HFF-Myc (cell line): ENCODE results near the gene EPHA6.
"Not testable (repeated sequence)": the region's sequence is repeated elsewhere in the genome, so short reads cannot be mapped to it uniquely, and the experiment has no call there.

Experiments used
- DNase-seq: peaks from one replicate; pipeline ENCODE4 v3.0.0-alpha.2; 2011; ENCODE audit warnings: low read depth; ENCODE audit errors: extremely low read depth
- H3K4me3 ChIP-seq: replicated peaks from 2 replicates; pipeline ENCODE4 v1.5.1; 2011; ENCODE audit warnings: low read depth, mild to moderate bottlenecking, control low read depth, low read length
- TF ChIP-seq, protein P1 (sequence below): IDR thresholded peaks from 2 replicates; pipeline ENCODE4 v1.5.1; 2012; ENCODE audit warnings: mild to moderate bottlenecking, low read depth, low read length, control low read depth; ENCODE audit errors: missing control alignments

Gene EPHA6

DNA sequence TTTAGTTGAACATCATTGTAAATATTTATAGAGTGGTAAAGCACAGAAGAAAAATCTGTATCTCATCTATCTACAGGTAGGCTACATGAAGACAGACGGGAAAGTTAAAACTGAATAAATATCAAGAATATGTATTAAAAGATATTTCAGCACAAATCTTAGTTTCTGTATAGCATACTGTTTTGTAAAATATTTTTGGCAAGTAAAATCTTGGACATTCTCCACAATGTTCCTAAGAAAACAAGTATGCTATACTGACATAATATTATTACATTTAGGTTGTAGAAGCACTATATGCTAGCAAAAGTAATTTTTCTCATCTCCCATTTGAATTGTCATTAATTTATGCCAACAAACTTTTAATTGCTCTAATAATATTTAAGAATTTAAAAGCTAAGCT is 623.7 kb downstream of the EPHA6 start:
- no peak overlapping the region for H3K4me3 ChIP-seq
- TF ChIP-seq, protein P1, sequence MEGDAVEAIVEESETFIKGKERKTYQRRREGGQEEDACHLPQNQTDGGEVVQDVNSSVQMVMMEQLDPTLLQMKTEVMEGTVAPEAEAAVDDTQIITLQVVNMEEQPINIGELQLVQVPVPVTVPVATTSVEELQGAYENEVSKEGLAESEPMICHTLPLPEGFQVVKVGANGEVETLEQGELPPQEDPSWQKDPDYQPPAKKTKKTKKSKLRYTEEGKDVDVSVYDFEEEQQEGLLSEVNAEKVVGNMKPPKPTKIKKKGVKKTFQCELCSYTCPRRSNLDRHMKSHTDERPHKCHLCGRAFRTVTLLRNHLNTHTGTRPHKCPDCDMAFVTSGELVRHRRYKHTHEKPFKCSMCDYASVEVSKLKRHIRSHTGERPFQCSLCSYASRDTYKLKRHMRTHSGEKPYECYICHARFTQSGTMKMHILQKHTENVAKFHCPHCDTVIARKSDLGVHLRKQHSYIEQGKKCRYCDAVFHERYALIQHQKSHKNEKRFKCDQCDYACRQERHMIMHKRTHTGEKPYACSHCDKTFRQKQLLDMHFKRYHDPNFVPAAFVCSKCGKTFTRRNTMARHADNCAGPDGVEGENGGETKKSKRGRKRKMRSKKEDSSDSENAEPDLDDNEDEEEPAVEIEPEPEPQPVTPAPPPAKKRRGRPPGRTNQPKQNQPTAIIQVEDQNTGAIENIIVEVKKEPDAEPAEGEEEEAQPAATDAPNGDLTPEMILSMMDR: no peak
- no peak for DNase-seq

DNA sequence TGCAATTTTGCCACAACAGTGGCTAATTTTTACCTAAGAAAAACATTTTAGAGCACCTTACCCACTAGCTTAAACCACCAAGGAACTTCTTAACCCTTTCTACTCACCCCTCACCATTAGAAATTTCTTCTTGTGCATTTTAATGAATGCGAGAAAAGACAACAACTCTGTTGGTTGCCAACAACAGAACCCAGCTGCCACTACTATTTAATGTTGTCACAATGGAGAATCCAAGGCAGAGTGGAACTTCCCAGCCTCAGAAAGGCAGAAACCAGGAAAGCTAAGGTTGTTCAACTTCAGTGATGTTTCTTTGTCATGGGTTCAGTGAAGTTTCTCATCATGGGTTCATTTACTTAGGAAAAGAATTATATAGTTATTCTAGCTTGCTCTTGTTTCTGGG is 625.0 kb downstream of the EPHA6 start:
- TF ChIP-seq, protein P1: no peak
- no peak overlapping the region for H3K4me3 ChIP-seq
- DNase-seq: no peak

- TF ChIP-seq, protein P1: no peak
- H3K4me3 ChIP-seq: no peak overlapping the region
- no peak for DNase-seq
Measured at GRCh38 chr3:97464035-97464434, 649.6 kb downstream of the EPHA6 start.

DNA sequence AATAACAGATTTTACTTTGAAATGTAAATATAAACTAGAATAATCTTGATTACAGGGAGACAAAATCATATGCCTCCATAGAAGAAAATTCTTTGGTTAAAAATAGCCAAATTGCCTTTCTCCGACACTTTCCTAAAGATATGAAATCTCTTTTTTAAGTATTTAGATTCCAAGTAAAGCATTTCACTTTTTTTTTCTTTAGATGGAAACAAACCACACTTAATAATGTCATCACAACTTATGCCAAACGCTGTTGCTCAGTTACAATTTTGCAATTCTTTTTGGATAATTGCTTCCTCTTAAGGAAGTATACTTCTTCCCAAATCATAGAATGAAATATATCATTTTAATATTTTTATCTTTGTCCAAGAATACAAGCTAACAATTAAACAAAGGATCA is 656.1 kb downstream of the EPHA6 start:
- no peak for DNase-seq

DNA sequence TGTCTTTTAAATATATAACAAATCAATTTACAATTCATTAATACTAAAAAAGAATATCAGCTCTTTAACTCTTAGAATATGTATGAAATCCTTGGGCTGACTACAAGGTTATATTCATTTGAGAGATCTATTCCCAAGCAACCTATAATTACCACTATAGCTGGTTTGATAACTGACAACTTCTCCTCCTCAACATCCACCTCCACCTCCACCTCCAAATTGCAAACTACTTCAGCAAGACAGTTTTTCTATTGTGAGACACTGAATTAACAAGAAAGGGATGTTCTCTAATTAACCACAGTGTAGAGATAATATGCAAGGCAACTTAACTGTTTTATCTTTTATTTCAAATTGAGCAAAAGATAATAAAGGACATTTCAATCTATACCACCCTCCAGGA is 665.3 kb downstream of the EPHA6 start:
- no peak overlapping the region for H3K4me3 ChIP-seq
- TF ChIP-seq, protein P1: no peak
- no peak for DNase-seq

More for the DNA sequence above, 656.1 kb downstream of the EPHA6 start:
- H3K4me3 ChIP-seq: no peak overlapping the region
- TF ChIP-seq, protein P1: no peak

DNA sequence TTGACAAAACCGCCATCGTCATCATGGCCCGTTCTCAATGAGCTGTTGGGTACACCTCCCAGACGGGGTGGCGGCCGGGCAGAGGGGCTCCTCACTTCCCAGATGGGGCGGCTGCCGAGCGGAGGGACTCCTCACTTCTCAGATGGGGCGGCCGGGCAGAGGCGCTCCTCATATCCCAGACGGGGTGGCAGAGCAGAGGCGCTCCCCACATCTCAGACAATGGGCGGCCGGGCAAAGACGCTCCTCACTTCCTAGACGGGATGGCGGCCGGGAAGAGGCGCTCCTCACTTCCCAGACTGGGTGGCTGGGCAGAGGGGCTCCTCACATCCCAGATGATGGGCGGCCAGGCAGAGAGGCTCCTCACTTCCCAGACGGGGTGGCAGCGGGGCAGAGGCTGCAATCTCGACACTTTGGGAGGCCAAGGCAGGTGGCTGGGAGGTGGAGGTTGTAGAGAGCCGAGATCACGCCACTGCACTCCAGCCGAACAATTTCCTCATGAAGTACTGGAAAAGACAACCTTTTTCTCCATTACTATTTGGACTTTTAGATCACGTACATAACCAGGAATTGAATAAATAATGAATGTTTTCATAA is 666.4 kb downstream of the EPHA6 start:
- not testable (repeated sequence) for DNase-seq, H3K4me3 ChIP-seq

GRCh38 chr3:97481416-97481815 is 667.0 kb downstream of the EPHA6 start:
- no peak for DNase-seq
- no peak overlapping the region for H3K4me3 ChIP-seq
- TF ChIP-seq, protein P1: no peak
